Body of pancreas (tissue), 4 donors: Measurements from ENCODE around the gene EPHB1.

Experiments used
- POLR2A ChIP-seq, 3 donors: fragments of 450-650 bp; IDR thresholded peaks; one replicate each; pipeline ENCODE4 v1.6.1; 2016; ENCODE audit warnings: antibody characterized with exemption in 3 of 3, mild to moderate bottlenecking in 2 of 3
- TF ChIP-seq, protein P1 (sequence below), 7 experiments: fragments of 450-650 bp in 4 of 7; fragments of 200-600 bp in 3 of 7; sonication (generic) in 3 of 7; IDR thresholded peaks; one replicate each; pipeline ENCODE4 v1.5.1; 2016 to 2019; ENCODE audit warnings: antibody characterized with exemption in 7 of 7

DNA sequence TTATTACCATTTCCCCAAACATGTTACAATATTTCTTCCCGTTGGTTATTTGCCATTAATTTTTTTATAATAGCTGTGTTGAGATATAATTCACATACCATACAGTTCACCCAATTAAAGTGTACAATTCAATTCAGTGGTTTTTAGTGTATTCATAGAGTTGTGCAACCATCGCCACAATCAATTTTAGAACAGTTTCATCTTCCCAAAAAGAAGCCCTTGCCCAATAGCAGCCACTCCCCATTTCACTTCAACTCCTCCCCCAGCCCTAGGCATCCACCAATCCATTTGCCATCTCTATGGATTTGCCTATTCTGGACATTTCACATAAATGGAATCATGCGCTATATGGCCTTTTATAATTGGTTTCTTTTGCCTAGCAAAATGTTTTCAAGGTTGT lies 225.1 kb downstream of the EPHB1 start:
- TF ChIP-seq, protein P1, sequence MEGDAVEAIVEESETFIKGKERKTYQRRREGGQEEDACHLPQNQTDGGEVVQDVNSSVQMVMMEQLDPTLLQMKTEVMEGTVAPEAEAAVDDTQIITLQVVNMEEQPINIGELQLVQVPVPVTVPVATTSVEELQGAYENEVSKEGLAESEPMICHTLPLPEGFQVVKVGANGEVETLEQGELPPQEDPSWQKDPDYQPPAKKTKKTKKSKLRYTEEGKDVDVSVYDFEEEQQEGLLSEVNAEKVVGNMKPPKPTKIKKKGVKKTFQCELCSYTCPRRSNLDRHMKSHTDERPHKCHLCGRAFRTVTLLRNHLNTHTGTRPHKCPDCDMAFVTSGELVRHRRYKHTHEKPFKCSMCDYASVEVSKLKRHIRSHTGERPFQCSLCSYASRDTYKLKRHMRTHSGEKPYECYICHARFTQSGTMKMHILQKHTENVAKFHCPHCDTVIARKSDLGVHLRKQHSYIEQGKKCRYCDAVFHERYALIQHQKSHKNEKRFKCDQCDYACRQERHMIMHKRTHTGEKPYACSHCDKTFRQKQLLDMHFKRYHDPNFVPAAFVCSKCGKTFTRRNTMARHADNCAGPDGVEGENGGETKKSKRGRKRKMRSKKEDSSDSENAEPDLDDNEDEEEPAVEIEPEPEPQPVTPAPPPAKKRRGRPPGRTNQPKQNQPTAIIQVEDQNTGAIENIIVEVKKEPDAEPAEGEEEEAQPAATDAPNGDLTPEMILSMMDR (IDR thresholded peaks at IDR 0.05): no peak
- no peak for TF ChIP-seq POLR2A (IDR thresholded peaks at IDR 0.05)
